ENCODE measurements around the gene ATP5F1E.

DNA sequence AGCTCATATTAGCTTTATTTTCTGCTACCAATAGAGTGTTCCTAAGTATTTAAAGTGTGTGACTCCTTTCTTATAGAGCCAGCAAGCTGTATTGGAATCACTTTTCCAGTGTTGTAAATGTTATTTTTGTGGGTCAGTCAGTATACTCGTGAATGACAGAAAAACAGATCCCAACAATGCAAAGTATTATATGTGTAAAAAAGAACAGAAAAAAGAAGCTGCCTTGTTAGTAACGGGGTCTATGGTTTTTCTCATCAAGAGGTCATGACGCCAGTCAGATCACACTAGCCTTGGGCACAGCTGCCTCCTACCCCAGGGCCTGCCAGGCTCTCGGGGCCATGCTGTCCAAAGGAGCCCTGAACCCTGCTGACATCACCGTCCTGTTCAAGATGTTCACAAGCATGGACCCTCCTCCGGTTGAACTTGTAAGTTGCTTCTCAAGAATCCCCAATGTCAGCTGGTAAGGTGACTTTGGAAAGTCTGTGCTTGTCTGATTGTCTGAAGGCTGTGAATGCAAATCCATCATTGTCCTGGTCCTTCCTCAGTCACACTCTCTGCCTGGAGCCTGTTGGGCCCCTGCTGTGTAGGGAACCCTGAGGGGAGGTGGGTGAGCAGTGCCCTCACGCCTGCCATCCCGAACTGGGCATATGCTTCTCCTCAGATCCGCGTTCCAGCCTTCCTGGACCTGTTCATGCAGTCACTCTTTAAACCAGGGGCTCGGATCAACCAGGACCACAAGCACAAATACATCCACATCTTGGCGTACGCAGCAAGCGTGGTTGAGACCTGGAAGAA is 41.3 kb downstream of the ATP5F1E start:
- TF ChIP-seq, protein P1, sequence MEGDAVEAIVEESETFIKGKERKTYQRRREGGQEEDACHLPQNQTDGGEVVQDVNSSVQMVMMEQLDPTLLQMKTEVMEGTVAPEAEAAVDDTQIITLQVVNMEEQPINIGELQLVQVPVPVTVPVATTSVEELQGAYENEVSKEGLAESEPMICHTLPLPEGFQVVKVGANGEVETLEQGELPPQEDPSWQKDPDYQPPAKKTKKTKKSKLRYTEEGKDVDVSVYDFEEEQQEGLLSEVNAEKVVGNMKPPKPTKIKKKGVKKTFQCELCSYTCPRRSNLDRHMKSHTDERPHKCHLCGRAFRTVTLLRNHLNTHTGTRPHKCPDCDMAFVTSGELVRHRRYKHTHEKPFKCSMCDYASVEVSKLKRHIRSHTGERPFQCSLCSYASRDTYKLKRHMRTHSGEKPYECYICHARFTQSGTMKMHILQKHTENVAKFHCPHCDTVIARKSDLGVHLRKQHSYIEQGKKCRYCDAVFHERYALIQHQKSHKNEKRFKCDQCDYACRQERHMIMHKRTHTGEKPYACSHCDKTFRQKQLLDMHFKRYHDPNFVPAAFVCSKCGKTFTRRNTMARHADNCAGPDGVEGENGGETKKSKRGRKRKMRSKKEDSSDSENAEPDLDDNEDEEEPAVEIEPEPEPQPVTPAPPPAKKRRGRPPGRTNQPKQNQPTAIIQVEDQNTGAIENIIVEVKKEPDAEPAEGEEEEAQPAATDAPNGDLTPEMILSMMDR (IDR thresholded peaks at IDR 0.05; ENCODE audit: low read length): no peak
- no peak for TF ChIP-seq EZH2 (IDR thresholded peaks at IDR 0.05; ENCODE audit: borderline replicate concordance, low read length)
